Measurements from ENCODE around the gene CD27.

The CD27 gene

GRCh38 chr12:6442836-6443235 lies 1.9 kb upstream of the CD27 start:
- peaks cover 34 to 47% of the 10 kb centered on the region in 2 donors for H3K4me1 Mint-ChIP-seq (ENCODE audit: low read depth in 2 of 2)
- H3K36me3 Mint-ChIP-seq (ENCODE audit: insufficient read depth): peaks cover 12% of the 10 kb centered on the region
- ATAC-seq (replicated peaks): no peak
- no peaks in the 10 kb centered on the region for H3K27me3 Mint-ChIP-seq
- H3K27ac Mint-ChIP-seq: peak overlapping the region in 1 of 2 donors; percentile 83
- H3K4me3 Mint-ChIP-seq: peak overlapping the region; percentile 13 to 99
- no peaks in the 10 kb centered on the region for H3K9me3 Mint-ChIP-seq
- no peak for DNase-seq

GRCh38 chr12:6443361-6443983 lies 1.3 kb upstream of the CD27 start:
- H3K9me3 Mint-ChIP-seq: no peaks in the 10 kb centered on the region
- peaks cover 39 to 53% of the 10 kb centered on the region in 2 donors for H3K4me1 Mint-ChIP-seq (ENCODE audit: low read depth in 2 of 2)
- ATAC-seq (replicated peaks): peak; percentile 35
- H3K4me3 Mint-ChIP-seq: peak overlapping the region; percentile 54 to 99
- H3K27me3 Mint-ChIP-seq: no peaks in the 10 kb centered on the region
- peak overlapping the region; percentile 70 to 83 for H3K27ac Mint-ChIP-seq
- H3K36me3 Mint-ChIP-seq (ENCODE audit: insufficient read depth): peaks cover 12% of the 10 kb centered on the region
- no peak for DNase-seq

GRCh38 chr12:6444031-6444430 lies 724 bp upstream of the CD27 start:
- peak overlapping the region; percentile 54 to 99 for H3K4me3 Mint-ChIP-seq
- peaks cover 12% of the 10 kb centered on the region for H3K36me3 Mint-ChIP-seq (ENCODE audit: insufficient read depth)
- ATAC-seq (replicated peaks) (peak; percentile 4), DNase-seq (no peak)
- H3K9me3 Mint-ChIP-seq: no peaks in the 10 kb centered on the region
- H3K27me3 Mint-ChIP-seq: no peaks in the 10 kb centered on the region
- peaks cover 39 to 54% of the 10 kb centered on the region in 2 donors for H3K4me1 Mint-ChIP-seq (ENCODE audit: low read depth in 2 of 2)
- peak overlapping the region; percentile 70 to 83 for H3K27ac Mint-ChIP-seq

GRCh38 chr12:6450091-6450868 lies 5.5 kb downstream of the CD27 start:
- H3K4me3 Mint-ChIP-seq: peak overlapping the region; percentile 100
- H3K36me3 Mint-ChIP-seq (ENCODE audit: insufficient read depth): peaks cover 53% of the 10 kb centered on the region
- ATAC-seq (replicated peaks) (no peak), DNase-seq (no peak)
- no peaks in the 10 kb centered on the region for H3K27me3 Mint-ChIP-seq
- peaks cover 50 to 58% of the 10 kb centered on the region in 2 donors for H3K4me1 Mint-ChIP-seq (ENCODE audit: low read depth in 2 of 2)
- peak overlapping the region; percentile 100 for H3K27ac Mint-ChIP-seq
- no peaks in the 10 kb centered on the region for H3K9me3 Mint-ChIP-seq

- Mint-ChIP-seq H3K27ac (peak overlapping the region; percentile 100), H3K36me3 (ENCODE audit: insufficient read depth) (peaks cover 56% of the 10 kb centered on the region), H3K4me1 (ENCODE audit: low read depth in 2 of 2) (peaks cover 48 to 61% of the 10 kb centered on the region in 2 donors), H3K9me3 (no peaks in the 10 kb centered on the region), H3K4me3 (peak overlapping the region; percentile 100), H3K27me3 (no peaks in the 10 kb centered on the region)
- ATAC-seq (replicated peaks) (no peak), DNase-seq (no peak)
These were observed 6.2 kb downstream of the CD27 start for GRCh38 chr12:6450869-6451347.

- Mint-ChIP-seq H3K4me1 (ENCODE audit: low read depth in 2 of 2) (peaks cover 47 to 58% of the 10 kb centered on the region in 2 donors), H3K9me3 (no peaks in the 10 kb centered on the region), H3K27ac (peak within 1 kb of the TSS; percentile 100), H3K27me3 (no peaks in the 10 kb centered on the region), H3K4me3 (peak within 1 kb of the TSS; percentile 100), H3K36me3 (ENCODE audit: insufficient read depth) (peaks cover 63% of the 10 kb centered on the region)
- ATAC-seq (replicated peaks) (peak; percentile 93), DNase-seq (peak; percentile 72 to 75 (median 73))
These were observed 6.8 kb downstream of the CD27 start, which contains the start of gene TAPBPL for GRCh38 chr12:6451348-6452244. TSS of gene TAPBPL (plus strand) at chr12:6452042. CDS start at chr12:6452249, 207 bp downstream.

GRCh38 chr12:6452245-6452943 lies 7.6 kb downstream of the CD27 start:
- Mint-ChIP-seq H3K9me3 (no peaks in the 10 kb centered on the region), H3K4me3 (peak overlapping the region; percentile 100), H3K36me3 (ENCODE audit: insufficient read depth) (peaks cover 71% of the 10 kb centered on the region), H3K27ac (peak overlapping the region; percentile 100), H3K27me3 (no peaks in the 10 kb centered on the region), H3K4me1 (ENCODE audit: low read depth in 2 of 2) (peaks cover 44 to 55% of the 10 kb centered on the region in 2 donors)
- no peak for DNase-seq
- ATAC-seq (replicated peaks): peak; percentile 2

GRCh38 chr12:6452944-6453630 lies 8.3 kb downstream of the CD27 start:
- Mint-ChIP-seq H3K27me3 (no peaks in the 10 kb centered on the region), H3K36me3 (ENCODE audit: insufficient read depth) (peaks cover 78% of the 10 kb centered on the region), H3K4me3 (peak overlapping the region; percentile 100), H3K4me1 (ENCODE audit: low read depth in 2 of 2) (peaks cover 39 to 48% of the 10 kb centered on the region in 2 donors), H3K27ac (peak overlapping the region; percentile 100), H3K9me3 (no peaks in the 10 kb centered on the region)
- DNase-seq: no peak
- no peak for ATAC-seq (replicated peaks)

GRCh38 chr12:6457220-6457945 lies 12.6 kb downstream of the CD27 start:
- no peak for DNase-seq
- peak overlapping the region; percentile 10 to 90 for H3K27ac Mint-ChIP-seq
- no peak overlapping the region for H3K4me3 Mint-ChIP-seq
- H3K36me3 Mint-ChIP-seq (ENCODE audit: insufficient read depth): peaks cover 98% of the 10 kb centered on the region
- H3K9me3 Mint-ChIP-seq: no peaks in the 10 kb centered on the region
- no peaks in the 10 kb centered on the region for H3K27me3 Mint-ChIP-seq
- peaks cover 47 to 58% of the 10 kb centered on the region in 2 donors for H3K4me1 Mint-ChIP-seq (ENCODE audit: low read depth in 2 of 2)
- ATAC-seq (replicated peaks): no peak

- ATAC-seq (replicated peaks) (no peak), DNase-seq (no peak)
- Mint-ChIP-seq H3K4me3 (no peak overlapping the region), H3K36me3 (ENCODE audit: insufficient read depth) (peaks cover 97% of the 10 kb centered on the region), H3K9me3 (no peaks in the 10 kb centered on the region), H3K27ac (peak overlapping the region; percentile 88 to 90), H3K4me1 (ENCODE audit: low read depth in 2 of 2) (peaks cover 50 to 59% of the 10 kb centered on the region in 2 donors), H3K27me3 (no peaks in the 10 kb centered on the region)
These were observed 13.7 kb downstream of the CD27 start for GRCh38 chr12:6458281-6459003.

- Mint-ChIP-seq H3K27ac (peak overlapping the region; percentile 88 to 90), H3K9me3 (no peaks in the 10 kb centered on the region), H3K27me3 (no peaks in the 10 kb centered on the region), H3K4me1 (ENCODE audit: low read depth in 2 of 2) (peaks cover 53 to 62% of the 10 kb centered on the region in 2 donors), H3K4me3 (no peak overlapping the region), H3K36me3 (ENCODE audit: insufficient read depth) (peaks cover 97% of the 10 kb centered on the region)
- ATAC-seq (replicated peaks) (no peak), DNase-seq (no peak)
These were observed 14.2 kb downstream of the CD27 start for GRCh38 chr12:6459004-6459337.

All from effector memory CD8-positive, alpha-beta T cell (primary cell).